HEK293T (cell line): Measurements from ENCODE around the gene ADCY2.

Source experiments
- L3MBTL2 ChIP-seq: fragments of 450-650 bp; conservative IDR thresholded peaks from 2 replicates; pipeline ENCODE4 v1.6.1; 2016; ENCODE audit warnings: mild to moderate bottlenecking
- NFRKB ChIP-seq: fragments of 450-650 bp; IDR thresholded peaks from 2 replicates; pipeline ENCODE4 v1.6.1; 2016; ENCODE audit warnings: mild to moderate bottlenecking, moderate library complexity
- SP1 ChIP-seq: fragments of 450-650 bp; IDR thresholded peaks from 2 replicates; pipeline ENCODE4 v1.6.1; 2017

- TF ChIP-seq NFRKB (no peak), SP1 (no peak), L3MBTL2 (no peak)
Observed at GRCh38 chr5:7789567-7789966, 393.6 kb downstream of the ADCY2 start.
